Tibial nerve (tissue), 4 donors: ENCODE measurements around the gene DPEP3.

ENCODE experiments used
- CTCF ChIP-seq, 5 experiments: fragments of 200-600 bp in 3 of 5; fragments of 450-650 bp in 2 of 5; sonication (generic) in 3 of 5; IDR thresholded peaks; one replicate each; pipeline ENCODE4 v1.5.1; 2016 to 2019; ENCODE audit warnings: antibody characterized with exemption in 5 of 5, mild to moderate bottlenecking in 3 of 5, moderate library complexity in 2 of 5
- EP300 ChIP-seq, 2 donors: sonication (generic); formaldehyde crosslinking; IDR thresholded peaks; one replicate each; pipeline ENCODE4 v1.6.1; 2017; ENCODE audit warnings: antibody characterized with exemption in 2 of 2, mild to moderate bottlenecking in 1 of 2
- POLR2A ChIP-seq, 2 donors: fragments of 450-650 bp; IDR thresholded peaks; one replicate each; pipeline ENCODE4 v1.6.1; 2017; ENCODE audit warnings: antibody characterized with exemption in 2 of 2, mild to moderate bottlenecking in 2 of 2, moderate library complexity in 2 of 2

- no peak for TF ChIP-seq CTCF (IDR thresholded peaks at IDR 0.05)
- TF ChIP-seq POLR2A (IDR thresholded peaks at IDR 0.05), result no peak
- TF ChIP-seq EP300 (IDR thresholded peaks at IDR 0.05), result no peak
These were observed 16.5 kb downstream of the DPEP3 start for GRCh38 chr16:67963662-67964321.
